Aorta (tissue), 5 donors: Measurements from ENCODE around the gene C16orf92. TPM values are rescaled to one million over a fixed set of nuclear protein-coding genes. Genes with fewer than 3 reads are reported as not detected.

Experiments
- ATAC-seq: fragments of 200-7000 bp; cut with Tn5 transposase; one replicate; pipeline ENCODE4 v1.9.1; 2022; ENCODE audit warnings: moderate library complexity; ENCODE audit not compliant: low FRiP score
- DNase-seq, 2 donors: peaks; one replicate each; pipeline ENCODE4 v3.0.0-alpha.2; 2020
- H3K27ac ChIP-seq, 2 donors: one replicate each; pipeline ENCODE4 v1.5.1; 2013; ENCODE audit warnings: low read length in 2 of 2, mild to moderate bottlenecking in 2 of 2, moderate library complexity in 2 of 2, control low read depth in 1 of 2, inconsistent platforms in 1 of 2, low read depth in 1 of 2
- H3K27me3 ChIP-seq, 2 donors: one replicate each; pipeline ENCODE4 v1.6.1; 2013; ENCODE audit warnings: control low read depth in 1 of 2, low read length in 1 of 2, mild to moderate bottlenecking in 1 of 2, moderate library complexity in 1 of 2; ENCODE audit not compliant: insufficient read depth in 2 of 2, control insufficient read depth in 1 of 2
- H3K36me3 ChIP-seq, 2 donors: one replicate each; pipeline ENCODE4 v1.6.1; 2013; ENCODE audit warnings: control low read depth in 1 of 2, low read length in 1 of 2, mild to moderate bottlenecking in 1 of 2; ENCODE audit not compliant: insufficient read depth in 2 of 2, control insufficient read depth in 1 of 2
- H3K4me1 ChIP-seq, 2 donors: one replicate each; pipeline ENCODE4 v1.6.1; 2013; ENCODE audit warnings: low read length in 2 of 2, control low read depth in 1 of 2, mild to moderate bottlenecking in 1 of 2, moderate library complexity in 1 of 2; ENCODE audit not compliant: insufficient read depth in 2 of 2, control insufficient read depth in 1 of 2
- H3K4me3 ChIP-seq, 2 donors: one replicate each; pipeline ENCODE4 v1.5.1; 2013; ENCODE audit warnings: low read length in 2 of 2, control low read depth in 1 of 2, mild to moderate bottlenecking in 1 of 2
- H3K9me3 ChIP-seq: one replicate; pipeline ENCODE4 v1.6.1; 2013; ENCODE audit warnings: mild to moderate bottlenecking, low read length; ENCODE audit not compliant: control insufficient read depth
- WGBS, 2 donors: extraction: QIAGEN DNeasy Blood & Tissue Kit; methylation state at CpG; one replicate each; pipeline ENCODE4 v1.1.7; 2013; 5-methylcytosine and 5-hydroxymethylcytosine counted together
- intact Hi-C, 2 donors: fragments of 100-400 bp; cut with DNase I; formaldehyde crosslinking; loops; one replicate each; pipeline versions ENCODE4 v1.14.2 to v1.15.0; 2022
- polyA plus RNA-seq, 2 donors: library from polyadenylated mRNA; stranded (reverse); fragments of 200-250 nt; gene quantifications; one replicate each; pipeline ENCODE4 v1.2.3, GENCODE V29; 2013
- total RNA-seq, 2 donors: library from RNA; stranded (reverse); fragmentation: NEBNext Ultra II Directional; extraction: Animal tissue kit (Norgen Biotek cat#: 25700); gene quantifications; one replicate each; pipeline ENCODE4 v1.2.1, GENCODE V29; 2021
- donor health status: healthy with polysubstance abuse.
- donor health status: Bipolar disorder and iron deficiency.
- donor health status: DM: no; HTN: no; CAD: no.
- donor health status: DM: no; HTN: no; CAD: no.
- donor health status: DM: yes; HTN: yes; CAD: no.

The C16orf92 gene
- total and polyA plus RNA-seq, 4 donors: not detected

DNA sequence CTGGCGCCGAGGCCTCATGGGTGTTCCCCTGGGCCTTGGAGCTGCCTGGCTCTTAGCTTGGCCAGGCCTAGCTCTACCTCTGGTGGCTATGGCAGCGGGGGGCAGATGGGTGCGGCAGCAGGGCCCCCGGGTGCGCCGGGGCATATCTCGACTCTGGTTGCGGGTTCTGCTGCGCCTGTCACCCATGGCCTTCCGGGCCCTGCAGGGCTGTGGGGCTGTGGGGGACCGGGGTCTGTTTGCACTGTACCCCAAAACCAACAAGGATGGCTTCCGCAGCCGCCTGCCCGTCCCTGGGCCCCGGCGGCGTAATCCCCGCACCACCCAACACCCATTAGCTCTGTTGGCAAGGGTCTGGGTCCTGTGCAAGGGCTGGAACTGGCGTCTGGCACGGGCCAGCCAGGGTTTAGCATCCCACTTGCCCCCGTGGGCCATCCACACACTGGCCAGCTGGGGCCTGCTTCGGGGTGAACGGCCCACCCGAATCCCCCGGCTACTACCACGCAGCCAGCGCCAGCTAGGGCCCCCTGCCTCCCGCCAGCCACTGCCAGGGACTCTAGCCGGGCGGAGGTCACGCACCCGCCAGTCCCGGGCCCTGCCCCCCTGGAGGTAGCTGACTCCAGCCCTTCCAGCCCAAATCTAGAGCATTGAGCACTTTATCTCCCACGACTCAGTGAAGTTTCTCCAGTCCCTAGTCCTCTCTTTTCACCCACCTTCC, 35.5 kb upstream of the C16orf92 start:
- whole genome bisulfite sequencing, 2 donors: 89 to 91% methylated on average over 34 to 35 of the region's 35 CpGs
- no peak for ATAC-seq
- Histone ChIP-seq H3K4me3 (no peak overlapping the region), H3K4me1 (no peaks in the 10 kb centered on the region), H3K27me3 (no peaks in the 10 kb centered on the region), H3K9me3 (no peaks in the 10 kb centered on the region), H3K36me3 (peaks cover 5 to 8% of the 10 kb centered on the region in 2 donors), H3K27ac (no peak overlapping the region)
- intact Hi-C loops: no loop called here
- peak; percentile 36 to 72 for DNase-seq

DNA sequence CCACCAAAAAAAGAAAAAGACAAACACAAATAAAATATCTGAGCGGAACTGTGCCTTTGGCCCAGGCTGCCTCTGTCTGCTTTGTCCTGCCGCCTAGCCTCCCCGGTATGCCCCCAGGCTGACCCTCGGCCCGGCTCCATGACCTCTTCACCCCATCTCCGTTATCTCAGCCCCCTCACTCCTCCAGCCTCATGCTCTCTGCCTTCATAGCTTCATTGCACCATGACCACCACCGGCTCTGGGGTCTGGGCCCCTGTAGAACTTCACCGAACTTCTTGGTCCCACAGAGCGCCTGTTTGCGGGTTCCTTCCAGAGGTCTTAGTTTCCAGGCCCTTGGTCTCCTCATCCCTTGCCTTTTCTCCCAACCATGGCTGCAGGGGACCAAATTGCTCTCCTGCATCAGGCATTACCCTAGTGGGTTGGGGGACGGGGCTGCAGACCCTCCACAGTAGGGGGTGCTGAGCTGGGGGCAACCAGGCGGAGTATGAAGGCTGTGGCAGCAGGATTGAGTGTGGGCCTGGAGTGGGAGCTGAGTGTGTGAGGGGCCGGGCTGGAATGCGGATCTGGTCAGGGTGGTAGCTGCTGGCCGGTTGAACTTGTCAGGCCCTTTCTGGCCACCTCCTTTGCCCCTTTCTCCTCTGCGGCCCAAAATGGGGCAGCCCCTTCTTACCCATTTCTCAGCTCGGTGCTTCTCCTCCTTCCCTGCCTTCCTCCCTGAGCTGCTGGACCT, 34.5 kb upstream of the C16orf92 start:
- Histone ChIP-seq H3K27ac (no peak overlapping the region), H3K27me3 (no peaks in the 10 kb centered on the region), H3K9me3 (no peaks in the 10 kb centered on the region), H3K36me3 (peaks cover 1 to 5% of the 10 kb centered on the region in 2 donors), H3K4me3 (no peak overlapping the region), H3K4me1 (no peaks in the 10 kb centered on the region)
- intact Hi-C loops: no loop called here
- WGBS, 2 donors: 75 to 77% methylated on average over 16 to 17 of the region's 17 CpGs
- ATAC-seq: no peak
- DNase-seq: peak; percentile 30 to 70

- peaks cover 0 to 5% of the 10 kb centered on the region in 2 donors for H3K36me3 ChIP-seq
- no peaks in the 10 kb centered on the region for H3K27me3 ChIP-seq
- WGBS, 2 donors: 82 to 85% methylated on average over 23 of the region's 23 CpGs
- H3K4me3 ChIP-seq: no peak overlapping the region
- intact Hi-C loops: no loop called here
- peak; percentile 39 to 44 for DNase-seq
- H3K9me3 ChIP-seq: no peaks in the 10 kb centered on the region
- ATAC-seq: no peak
- H3K4me1 ChIP-seq: no peaks in the 10 kb centered on the region
- no peak overlapping the region for H3K27ac ChIP-seq
These were observed 33.7 kb upstream of the C16orf92 start for GRCh38 chr16:29989111-29989858.

DNA sequence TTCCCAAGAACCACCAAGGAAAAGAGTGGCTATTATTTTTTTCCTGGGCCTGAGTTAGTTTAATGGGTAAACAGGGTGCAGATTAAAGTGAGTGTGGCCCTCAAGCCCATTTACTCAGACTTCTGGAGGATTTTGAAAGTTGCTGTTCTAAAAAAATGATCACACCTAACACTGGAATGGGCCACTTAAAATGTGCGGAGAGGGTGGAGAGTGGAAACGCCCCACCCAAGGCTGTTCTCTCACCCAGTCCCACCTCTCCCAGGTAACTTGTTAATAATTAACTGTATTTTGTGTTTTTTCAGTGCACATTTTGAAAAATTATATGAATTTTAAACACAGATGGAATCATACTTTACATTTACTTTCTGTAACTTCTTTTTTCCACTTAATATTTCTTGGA, 33.0 kb upstream of the C16orf92 start:
- H3K9me3 ChIP-seq: no peaks in the 10 kb centered on the region
- WGBS, 2 donors: 90 to 92% methylated on average over 2 of the region's 2 CpGs
- intact Hi-C loops: loop anchor here in 1 of 2 donors (10.0 kb wide), 1 partner anchor 175 kb away; the partner anchor contains the start of genes PAGR1 and PRRT2
- H3K4me3 ChIP-seq: no peak overlapping the region
- ATAC-seq (no peak), DNase-seq (peak in 1 of 2 donors; percentile 10)
- H3K27ac ChIP-seq: no peak overlapping the region
- H3K27me3 ChIP-seq: no peaks in the 10 kb centered on the region
- no peaks in the 10 kb centered on the region for H3K4me1 ChIP-seq
- peaks cover 0 to 5% of the 10 kb centered on the region in 2 donors for H3K36me3 ChIP-seq

DNA sequence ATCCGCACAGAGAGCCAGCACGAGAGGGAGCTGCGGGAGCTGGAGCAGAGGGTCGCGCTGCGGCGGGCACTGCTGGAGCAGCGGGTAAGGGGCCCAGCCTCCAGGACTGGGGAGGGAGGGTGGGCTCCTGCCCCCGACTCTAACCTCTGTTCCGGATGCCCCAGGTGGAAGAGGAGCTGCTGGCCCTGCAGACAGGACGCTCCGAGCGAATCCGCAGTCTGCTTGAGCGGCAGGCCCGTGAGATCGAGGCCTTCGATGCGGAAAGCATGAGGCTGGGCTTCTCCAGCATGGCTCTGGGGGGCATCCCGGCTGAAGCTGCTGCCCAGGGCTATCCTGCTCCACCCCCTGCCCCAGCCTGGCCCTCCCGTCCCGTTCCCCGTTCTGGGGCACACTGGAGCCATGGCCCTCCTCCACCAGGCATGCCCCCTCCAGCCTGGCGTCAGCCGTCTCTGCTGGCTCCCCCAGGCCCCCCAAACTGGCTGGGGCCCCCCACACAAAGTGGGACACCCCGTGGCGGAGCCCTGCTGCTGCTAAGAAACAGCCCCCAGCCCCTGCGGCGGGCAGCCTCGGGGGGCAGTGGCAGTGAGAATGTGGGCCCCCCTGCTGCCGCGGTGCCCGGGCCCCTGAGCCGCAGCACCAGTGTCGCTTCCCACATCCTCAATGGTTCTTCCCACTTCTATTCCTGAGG, 32.0 kb upstream of the C16orf92 start:
- intact Hi-C loops: loop anchor here in 1 of 2 donors (10.0 kb wide), 1 partner anchor 176 kb away; the partner anchor contains the start of genes PAGR1 and PRRT2
- no peak for ATAC-seq
- Histone ChIP-seq H3K27me3 (no peaks in the 10 kb centered on the region), H3K27ac (no peak overlapping the region), H3K9me3 (no peaks in the 10 kb centered on the region), H3K36me3 (peaks cover 0 to 4% of the 10 kb centered on the region in 2 donors), H3K4me1 (no peaks in the 10 kb centered on the region), H3K4me3 (no peak overlapping the region)
- peak; percentile 42 to 61 for DNase-seq
- 90% methylated on average over 31 to 35 of the region's 35 CpGs for WGBS, 2 donors

- intact Hi-C loops: loop anchor here in 1 of 2 donors (10.0 kb wide), 1 partner anchor 177 kb away; the partner anchor contains the start of genes PAGR1 and PRRT2
- Histone ChIP-seq H3K36me3 (no peaks in the 10 kb centered on the region), H3K27me3 (no peaks in the 10 kb centered on the region), H3K27ac (no peak overlapping the region), H3K4me1 (no peaks in the 10 kb centered on the region), H3K4me3 (no peak overlapping the region), H3K9me3 (no peaks in the 10 kb centered on the region)
- ATAC-seq: no peak
- 59 to 70% methylated on average over 5 of the region's 5 CpGs for WGBS, 2 donors
- peak; percentile 43 to 62 for DNase-seq
These were observed 31.5 kb upstream of the C16orf92 start for GRCh38 chr16:29991571-29991904.

- H3K4me3 ChIP-seq: no peak overlapping the region
- ATAC-seq (no peak), DNase-seq (peak; percentile 29 to 57)
- 45 to 55% methylated on average over 7 of the region's 7 CpGs for WGBS, 2 donors
- H3K36me3 ChIP-seq: no peaks in the 10 kb centered on the region
- intact Hi-C loops: loop anchor here in 1 of 2 donors (10.0 kb wide), 1 partner anchor 178 kb away; the partner anchor contains the start of genes PAGR1 and PRRT2
- H3K9me3 ChIP-seq: no peaks in the 10 kb centered on the region
- H3K27me3 ChIP-seq: no peaks in the 10 kb centered on the region
- no peaks in the 10 kb centered on the region for H3K4me1 ChIP-seq
- no peak overlapping the region for H3K27ac ChIP-seq
These were observed 30.5 kb upstream of the C16orf92 start for GRCh38 chr16:29992344-29992967.
